ENCODE measurements around the gene C12orf60.

- no peak for TF ChIP-seq CTCF (tag by site-specific recombination; IDR thresholded peaks at IDR 0.05)
- TF ChIP-seq ZBTB17 (tag by site-specific recombination; IDR thresholded peaks at IDR 0.05), result no peak
- no peak for TF ChIP-seq PATZ1 (tag by site-specific recombination; IDR thresholded peaks at IDR 0.05)
- no peak for TF ChIP-seq ZNF184 (tag by site-specific recombination; IDR thresholded peaks at IDR 0.05)
- TF ChIP-seq ZFP3 (tag by site-specific recombination; IDR thresholded peaks at IDR 0.05; ENCODE audit: low read depth), result no peak
- TF ChIP-seq ZNF791 (tag by site-specific recombination; IDR thresholded peaks at IDR 0.05), result no peak
- no peak for TF ChIP-seq KLF9 (tag by site-specific recombination; IDR thresholded peaks at IDR 0.05; ENCODE audit: low read depth)
Measured at GRCh38 chr12:14841761-14842160, 38.3 kb downstream of the C12orf60 start.
